Left lung (tissue), 10 donors: ENCODE measurements around the gene IKZF4. TPM values are rescaled to one million over a fixed set of nuclear protein-coding genes. Genes with fewer than 3 reads are reported as not detected.
"Not testable (repeated sequence)": the region's sequence is repeated elsewhere in the genome, so short reads cannot be mapped to it uniquely, and the experiment has no call there.

Experiments used
- ATAC-seq: fragments of 200-7000 bp; cut with Tn5 transposase; one replicate; pipeline ENCODE4 v1.9.1; 2020; ENCODE audit warnings: moderate library complexity
- DNase-seq, 4 donors: peaks; one replicate each; pipeline ENCODE4 v3.0.0-alpha.2; 2013 to 2020
- H3K27ac ChIP-seq, 2 donors: fragments of 200-600 bp; sonication (generic) in 1 of 2; one replicate each; pipeline versions ENCODE4 v1.5.0 to v1.8.0; 2020 to 2021
- H3K27me3 ChIP-seq, 2 donors: fragments of 200-600 bp; sonication (generic) in 1 of 2; one replicate each; pipeline versions ENCODE4 v1.5.0 to v1.8.0; 2020 to 2021
- H3K36me3 ChIP-seq, 2 donors: fragments of 200-600 bp; sonication (generic) in 1 of 2; one replicate each; pipeline versions ENCODE4 v1.5.0 to v1.8.0; 2020 to 2021
- H3K4me1 ChIP-seq, 2 donors: fragments of 200-600 bp; one replicate each; pipeline ENCODE4 v1.8.0; 2021
- H3K4me3 ChIP-seq, 2 donors: fragments of 200-600 bp; sonication (generic) in 1 of 2; one replicate each; pipeline versions ENCODE4 v1.5.0 to v1.8.0; 2020 to 2021; ENCODE audit warnings: mild to moderate bottlenecking in 1 of 2
- H3K9me3 ChIP-seq, 2 donors: fragments of 200-600 bp; sonication (generic) in 1 of 2; one replicate each; pipeline versions ENCODE4 v1.5.0 to v1.8.0; 2020 to 2021
- CTCF ChIP-seq, 2 donors: fragments of 200-600 bp; sonication (generic) in 1 of 2; IDR thresholded peaks; one replicate each; pipeline versions ENCODE4 v1.5.0 to v1.8.0; 2021; ENCODE audit warnings: antibody characterized with exemption in 2 of 2
- intact Hi-C, 2 donors: fragments of 100-400 bp; cut with DNase I; formaldehyde crosslinking; loops; one replicate each; pipeline versions ENCODE4 v1.11.2 to v1.14.2; 2022
- polyA plus RNA-seq, 6 donors: library from polyadenylated mRNA; unstranded; fragments of 120-200 nt; gene quantifications; one replicate each; pipeline ENCODE4 v1.2.1, GENCODE V29; 2013; ENCODE audit not compliant: insufficient read length in 6 of 6
- total RNA-seq, 2 donors: library from RNA; stranded (reverse); fragmentation: NEBNext Ultra II Directional; extraction: Animal tissue kit (Norgen Biotek cat#: 25700); gene quantifications; one replicate each; pipeline ENCODE4 v1.2.1, GENCODE V29; 2021
- donor health status: DM: no; HTN: yes; CAD: no.
- donor health status: DM: no; HTN: no; CAD: no.

Gene IKZF4
- total and polyA plus RNA-seq, 8 donors = 7.5 to 28.3 (median 23.4) TPM

- peak in 1 of 2 donors; percentile 16 for TF ChIP-seq CTCF (IDR thresholded peaks at IDR 0.05)
- peak; percentile 91 for ATAC-seq
Observed at GRCh38 chr12:55973599-55974307, 47.1 kb upstream of the IKZF4 start, which contains the start of gene RAB5B. Gene RAB5B, plus strand, starts transcription at chr12:55974078. Its CDS starts 12,883 bp downstream, at chr12:55986961.

GRCh38 chr12:55974308-55974730 is 46.5 kb upstream of the IKZF4 start:
- Histone ChIP-seq H3K4me3 (peak overlapping the region; percentile 94 to 98), H3K9me3 (no peaks in the 10 kb centered on the region), H3K36me3 (peaks cover 0 to 8% of the 10 kb centered on the region in 2 donors), H3K27me3 (no peaks in the 10 kb centered on the region), H3K4me1 (peaks cover 3 to 65% of the 10 kb centered on the region in 2 donors), H3K27ac (peak overlapping the region; percentile 96 to 97)
- ATAC-seq = peak; percentile 54
- TF ChIP-seq CTCF (IDR thresholded peaks at IDR 0.05) = no peak
- intact Hi-C loops = no loop called here
- DNase-seq = peak in 3 of 4 donors; percentile 31 to 74 (median 49)

More at GRCh38 chr12:55973599-55974307, 47.1 kb upstream of the IKZF4 start, which contains the start of gene RAB5B:
- Histone ChIP-seq H3K4me3 (peak within 1 kb of the TSS; percentile 94 to 98), H3K4me1 (peaks cover 3 to 59% of the 10 kb centered on the region in 2 donors), H3K36me3 (peaks cover 0 to 8% of the 10 kb centered on the region in 2 donors), H3K9me3 (no peaks in the 10 kb centered on the region), H3K27me3 (no peaks in the 10 kb centered on the region), H3K27ac (peak within 1 kb of the TSS; percentile 96 to 98)
- intact Hi-C loops = no loop called here
- DNase-seq = peak; percentile 98 to 100 (median 98)

GRCh38 chr12:55978393-55978792 is 42.5 kb upstream of the IKZF4 start:
- Histone ChIP-seq H3K27ac (peak overlapping the region; percentile 6 to 48), H3K9me3 (no peaks in the 10 kb centered on the region), H3K4me3 (no peak overlapping the region), H3K36me3 (peaks cover 0 to 22% of the 10 kb centered on the region in 2 donors), H3K4me1 (peaks cover 5 to 71% of the 10 kb centered on the region in 2 donors), H3K27me3 (no peaks in the 10 kb centered on the region)
- intact Hi-C loops = no loop called here
- TF ChIP-seq CTCF (IDR thresholded peaks at IDR 0.05) = no peak
- DNase-seq = no peak
- no peak for ATAC-seq

- H3K36me3 ChIP-seq = peaks cover 0 to 28% of the 10 kb centered on the region in 2 donors
- no peak for TF ChIP-seq CTCF (IDR thresholded peaks at IDR 0.05)
- ATAC-seq = peak; percentile 56
- peaks cover 5 to 77% of the 10 kb centered on the region in 2 donors for H3K4me1 ChIP-seq
- no peaks in the 10 kb centered on the region for H3K27me3 ChIP-seq
- no peak for DNase-seq
- peak overlapping the region; percentile 6 to 48 for H3K27ac ChIP-seq
- H3K4me3 ChIP-seq = no peak overlapping the region
- no peaks in the 10 kb centered on the region for H3K9me3 ChIP-seq
- intact Hi-C loops = no loop called here
Observed at GRCh38 chr12:55979069-55979468, 41.8 kb upstream of the IKZF4 start.

- H3K4me3 ChIP-seq, intact Hi-C loops, H3K27me3 ChIP-seq, H3K9me3 ChIP-seq, DNase-seq: not testable (repeated sequence)
- peaks cover 5 to 68% of the 10 kb centered on the region in 2 donors for H3K4me1 ChIP-seq
- H3K27ac ChIP-seq = peak overlapping the region; percentile 7 to 64
- H3K36me3 ChIP-seq = peaks cover 0 to 57% of the 10 kb centered on the region in 2 donors
- ATAC-seq = peak; percentile 36
Observed at GRCh38 chr12:55981882-55982281, 39.0 kb upstream of the IKZF4 start.
